GM12878 (cell line): ENCODE data around the gene PPIL3. TPM values are rescaled to one million over a fixed set of nuclear protein-coding genes. Genes with fewer than 3 reads are reported as not detected.

Source experiments
- ATAC-seq: fragments of 200-7000 bp; cut with Tn5 transposase; 3 replicates; pipeline ENCODE4 v1.9.1; 2020; ENCODE audit warnings: mild to moderate bottlenecking, moderate library complexity
- BruUV-seq: library from RNA; stranded (reverse); fragments of 400-500 nt; replicated peaks from 2 replicates; lab custom pipeline; 2021; lab: Mats Ljungman, UMichigan
- CTCF ChIA-PET: fragments of 300-600 bp; sonication (Branson Sonifier 250); formaldehyde crosslinking; extraction: SDS; loops from one replicate; lab custom pipeline; 2021; ENCODE audit warnings: inconsistent platforms; lab: Yijun Ruan, JAX
- POLR2A ChIA-PET: fragments of 350-600 bp; formaldehyde crosslinking; extraction: SDS; loops from one replicate; lab custom pipeline; 2021; ENCODE audit warnings: inconsistent platforms; lab: Charles Lee
- RAD21 ChIA-PET: fragments of 300-600 bp; sonication (Branson Sonifier 250); formaldehyde crosslinking; loops from one replicate; lab custom pipeline; 2023; ENCODE audit warnings: antibody characterized with exemption; ENCODE audit not compliant: unreplicated experiment; lab: Charles Lee
- SMC1A ChIA-PET: fragments of 300-600 bp; sonication (Branson Sonifier 250); formaldehyde crosslinking; loops from one replicate; lab custom pipeline; 2023; ENCODE audit not compliant: unreplicated experiment, uncharacterized antibody; lab: Charles Lee
- DNase-seq: peaks from one replicate; pipeline ENCODE4 v3.0.0-alpha.2; 2011; ENCODE audit warnings: low read depth, low spot score
- FAIRE-seq: peaks from 3 replicates; lab custom pipeline; 2011; peaks lifted over from hg19 to GRCh38; lab: Jason Lieb, UNC
- H2AFZ ChIP-seq: 2 replicates; pipeline ENCODE4 v1.6.0; 2011; ENCODE audit warnings: low read depth, low read length, control low read depth; ENCODE audit not compliant: control insufficient read depth
- H3K27ac ChIP-seq: 2 replicates; pipeline ENCODE4 v1.5.1; 2011; ENCODE audit warnings: control low read depth; ENCODE audit not compliant: control insufficient read depth, insufficient read depth
- H3K27me3 ChIP-seq, 2 experiments: replicated peaks in 1 of 2; 2 replicates each; pipeline versions ENCODE4 v1.6.0 to v1.6.1; 2011; ENCODE audit warnings: low read length in 1 of 2; ENCODE audit not compliant: control insufficient read depth in 2 of 2, insufficient read depth in 2 of 2
- H3K36me3 ChIP-seq, 2 experiments: 2 replicates each; pipeline ENCODE4 v1.5.1; 2011; ENCODE audit warnings: low read length in 1 of 2; ENCODE audit not compliant: control insufficient read depth in 2 of 2, insufficient read depth in 2 of 2
- H3K4me1 ChIP-seq: 2 replicates; pipeline ENCODE4 v1.6.1; 2011; ENCODE audit warnings: mild to moderate bottlenecking, low read length, moderate library complexity, mixed read lengths; ENCODE audit not compliant: control insufficient read depth, insufficient read depth
- H3K4me2 ChIP-seq: 2 replicates; pipeline ENCODE4 v1.6.0; 2011; ENCODE audit warnings: control low read depth; ENCODE audit not compliant: control insufficient read depth, insufficient read depth
- H3K4me3 ChIP-seq: fragments of 200-600 bp; sonication (generic); 2 replicates; pipeline ENCODE4 v1.5.1; 2016
- H3K79me2 ChIP-seq: 2 replicates; pipeline ENCODE4 v1.6.0; 2011; ENCODE audit warnings: low read length; ENCODE audit not compliant: control insufficient read depth, insufficient read depth
- H3K9ac ChIP-seq: 2 replicates; pipeline ENCODE4 v1.8.0; 2011; ENCODE audit warnings: low read length, control low read depth, mixed read lengths; ENCODE audit not compliant: control insufficient read depth, insufficient read depth
- H3K9me3 ChIP-seq: replicated peaks from 3 replicates; pipeline ENCODE4 v1.5.1; 2011; ENCODE audit warnings: mild to moderate bottlenecking, low read length; ENCODE audit not compliant: control insufficient read depth, insufficient read depth
- H4K20me1 ChIP-seq: 2 replicates; pipeline ENCODE4 v1.6.0; 2011; ENCODE audit not compliant: control insufficient read depth, insufficient read depth
- E2F8 ChIP-seq: fragments of 450-650 bp; IDR thresholded peaks from 2 replicates; pipeline ENCODE4 v1.6.1; 2018; ENCODE audit warnings: mild to moderate bottlenecking, low read depth, moderate library complexity; ENCODE audit not compliant: partially characterized antibody
- KAT2A ChIP-seq: conservative IDR thresholded peaks from 2 replicates; pipeline ENCODE4 v1.6.1; 2011; ENCODE audit warnings: low read depth, low read length; ENCODE audit not compliant: control insufficient read depth
- NBN ChIP-seq: fragments of 450-650 bp; IDR thresholded peaks from 2 replicates; pipeline ENCODE4 v1.6.1; 2016
- POU2F2 ChIP-seq: IDR thresholded peaks from 3 replicates; pipeline ENCODE4 v1.6.1; 2011; ENCODE audit warnings: low read depth, mild to moderate bottlenecking, low read length, borderline replicate concordance
- RCOR1 ChIP-seq: conservative IDR thresholded peaks from 2 replicates; pipeline ENCODE4 v1.6.1; 2012; ENCODE audit warnings: low read depth, low read length, improper control_type of control experiment
- RELA ChIP-seq: fragments of 450-650 bp; IDR thresholded peaks from 2 replicates; pipeline ENCODE4 v1.8.0; 2014; ENCODE audit warnings: borderline replicate concordance; ENCODE audit not compliant: partially characterized antibody
- RUNX3 ChIP-seq: IDR thresholded peaks from 2 replicates; pipeline ENCODE4 v1.6.1; 2012; ENCODE audit warnings: low read length, inconsistent platforms
- TARDBP ChIP-seq: IDR thresholded peaks from 2 replicates; pipeline ENCODE4 v1.6.1; 2016; ENCODE audit warnings: borderline replicate concordance
- USF2 ChIP-seq: IDR thresholded peaks from 2 replicates; pipeline ENCODE4 v1.6.1; 2011; ENCODE audit warnings: low read depth, low read length, improper control_type of control experiment, borderline replicate concordance
- YBX1 ChIP-seq: fragments of 450-650 bp; IDR thresholded peaks from 2 replicates; pipeline ENCODE4 v1.6.1; 2016; ENCODE audit warnings: antibody characterized with exemption
- YY1 ChIP-seq: IDR thresholded peaks from 2 replicates; pipeline ENCODE4 v1.6.1; 2011; ENCODE audit warnings: low read depth, mild to moderate bottlenecking, low read length
- ZSCAN29 ChIP-seq: fragments of 450-650 bp; IDR thresholded peaks from 2 replicates; pipeline ENCODE4 v1.6.1; 2017; ENCODE audit warnings: mild to moderate bottlenecking, moderate library complexity
- in situ Hi-C: fragments of 300-500 bp; cut with MboI; formaldehyde crosslinking; loops from 9 replicates; pipeline ENCODE4 v1.14.3; 2018; ENCODE audit warnings: mixed read lengths
- intact Hi-C: fragments of 100-400 bp; cut with micrococcal nuclease; formaldehyde crosslinking; loops from one replicate; pipeline ENCODE4 v1.14.2; 2022; ENCODE audit not compliant: unreplicated experiment
- polyA plus RNA-seq, 11 experiments: library from polyadenylated mRNA; depleted of rRNA in 4 of 11; unstranded in 6 of 11; stranded (reverse) in 5 of 11; fragments of >200 nt; fragmentation: Nextera tagmentation in 4 of 11; fragmentation: Illumina TruSeq in 1 of 11; extraction: Ambion mirVana in 4 of 11; extraction: Trizol in 1 of 11; gene quantifications; 1 replicate in 1 of 11; 2 replicates in 10 of 11; pipeline versions ENCODE4 v1.2.1 to v1.2.3, GENCODE V29; 2011 to 2016; ENCODE audit warnings: inconsistent platforms in 2 of 11, missing spikeins in 2 of 11, low read depth in 1 of 11
- total RNA-seq, 4 experiments: library from RNA; depleted of rRNA in 3 of 4; stranded (reverse); fragments of >200 nt in 3 of 4; fragmentation: Illumina TruSeq in 1 of 4; extraction: Trizol in 1 of 4; gene quantifications; 2 replicates each; pipeline versions ENCODE4 v1.2.1 to v1.2.3, GENCODE V29; 2013 to 2021

The PPIL3 gene
- total and polyA plus RNA-seq, 10 of the 15 experiments (the other 5 are each of a cell fraction or from before 2014, with no cell fraction given) = 33.8 to 176 (median 59.1) TPM

GRCh38 chr2:200877443-200877842, 11.4 kb downstream of the PPIL3 start:
- no peaks in the 10 kb centered on the region for H4K20me1 ChIP-seq
- ChIA-PET POLR2A (no interaction called here), CTCF (interaction anchor here (0.9 to 1.1 kb wide), 2 partner anchors 12 to 24 kb away, joined by 3 to 4 read pairs; partner anchors contain the start of gene NIF3L1), SMC1A (interaction anchor here (0.6 to 1.4 kb wide), 3 partner anchors 10 to 135 kb away, joined by 3 to 4 read pairs (median 3); no protein-coding TSS in a partner anchor), RAD21 (interaction anchor here (0.7 kb wide), 1 partner anchor 355 kb away, joined by 4 read pairs; no protein-coding TSS in a partner anchor)
- H3K36me3 ChIP-seq = peaks cover 1 to 13% of the 10 kb centered on the region in 2 experiments; a peak in 3 of 4 replicates
- DNase-seq (no peak), ATAC-seq (no peak), FAIRE-seq (no peak)
- no peaks in the 10 kb centered on the region for H3K27me3 ChIP-seq
- in situ Hi-C loops = no loop called here
- H3K27ac ChIP-seq = no peak overlapping the region
- no peak overlapping the region for H3K9ac ChIP-seq
- H2AFZ ChIP-seq = no peak overlapping the region
- H3K4me3 ChIP-seq = no peak overlapping the region
- intact Hi-C loops = no loop called here
- TF ChIP-seq RELA = no peak
- TF ChIP-seq E2F8 = no peak
- no peak for TF ChIP-seq YBX1
- TF ChIP-seq KAT2A = no peak
- no peak for TF ChIP-seq NBN
- TF ChIP-seq USF2 = no peak
- no peak for TF ChIP-seq POU2F2
- no peak for TF ChIP-seq RUNX3
- no peak for TF ChIP-seq TARDBP
- no peak for TF ChIP-seq YY1
- TF ChIP-seq ZSCAN29 = no peak
- no peak for TF ChIP-seq RCOR1
- no peak overlapping the region for H3K4me2 ChIP-seq
- H3K9me3 ChIP-seq = no peaks in the 10 kb centered on the region
- BruUV-seq = no TSS peak
- H3K79me2 ChIP-seq = no peaks in the 10 kb centered on the region
- no peaks in the 10 kb centered on the region for H3K4me1 ChIP-seq
